ENCODE data around the gene NECTIN4. TPM values are rescaled to one million over a fixed set of nuclear protein-coding genes. Genes with fewer than 3 reads are reported as not detected.

The NECTIN4 gene
- total RNA-seq, 1 experiment from 2014 or later = 0.04 TPM

- no peak overlapping the region for H3K4me3 ChIP-seq
- no peaks in the 10 kb centered on the region for H3K27me3 ChIP-seq
- no peaks in the 10 kb centered on the region for H3K36me3 ChIP-seq
- no peak for DNase-seq
- no peaks in the 10 kb centered on the region for H3K4me1 ChIP-seq
- H3K9me3 ChIP-seq (replicated peaks) = no peaks in the 10 kb centered on the region
- no peak overlapping the region for H3K27ac ChIP-seq
Observed at GRCh38 chr1:161021165-161021969, 68.0 kb downstream of the NECTIN4 start.

Other genes starting within 250 kb of the NECTIN4 start
- not detected in 2 replicates for gene CD244, start 226.7 kb downstream of the NECTIN4 start, total RNA-seq (2014; rRNA removed; shearing (Covaris generic))
- gene ITLN1, start 204.4 kb downstream of the NECTIN4 start, total RNA-seq (2014; rRNA removed; shearing (Covaris generic)) = not detected in 2 replicates
- not detected in 2 replicates for gene ITLN2, start 134.7 kb downstream of the NECTIN4 start, total RNA-seq (2014; rRNA removed; shearing (Covaris generic))
- not detected in 2 replicates for gene F11R, start 68.4 kb downstream of the NECTIN4 start, total RNA-seq (2014; rRNA removed; shearing (Covaris generic))
- not detected in 2 replicates for gene TSTD1, start 50.6 kb downstream of the NECTIN4 start, total RNA-seq (2014; rRNA removed; shearing (Covaris generic))
- 65.6 and 66.4 TPM in 2 replicates for gene USF1, start 43.6 kb downstream of the NECTIN4 start, total RNA-seq (2014; rRNA removed; shearing (Covaris generic))
- 0.12 and 0.23 TPM in 2 replicates for gene ARHGAP30, start 19.7 kb downstream of the NECTIN4 start, total RNA-seq (2014; rRNA removed; shearing (Covaris generic))
- not detected in 2 replicates for gene KLHDC9, start 8.8 kb upstream of the NECTIN4 start, total RNA-seq (2014; rRNA removed; shearing (Covaris generic))
- 78.2 and 78.5 TPM in 2 replicates for gene PFDN2, start 28.5 kb upstream of the NECTIN4 start, total RNA-seq (2014; rRNA removed; shearing (Covaris generic))
- 12.8 and 17.2 TPM in 2 replicates for gene NIT1, start 28.5 kb upstream of the NECTIN4 start, total RNA-seq (2014; rRNA removed; shearing (Covaris generic))
- gene DEDD, start 43.1 kb upstream of the NECTIN4 start, total RNA-seq (2014; rRNA removed; shearing (Covaris generic)) = 19.4 and 24.1 TPM in 2 replicates
- 51.6 and 53.0 TPM in 2 replicates for gene UFC1, start 64.4 kb upstream of the NECTIN4 start, total RNA-seq (2014; rRNA removed; shearing (Covaris generic))
- 16.0 and 17.6 TPM in 2 replicates for gene USP21, start 69.9 kb upstream of the NECTIN4 start, total RNA-seq (2014; rRNA removed; shearing (Covaris generic))
- gene PPOX, start 76.9 kb upstream of the NECTIN4 start, total RNA-seq (2014; rRNA removed; shearing (Covaris generic)) = 11.1 and 13.5 TPM in 2 replicates
- gene B4GALT3, start 87.9 kb upstream of the NECTIN4 start, total RNA-seq (2014; rRNA removed; shearing (Covaris generic)) = 31.4 and 36.3 TPM in 2 replicates
- gene ADAMTS4, start 109.5 kb upstream of the NECTIN4 start, total RNA-seq (2014; rRNA removed; shearing (Covaris generic)) = 9.6 and 11.0 TPM in 2 replicates
- gene NDUFS2, start 112.8 kb upstream of the NECTIN4 start, total RNA-seq (2014; rRNA removed; shearing (Covaris generic)) = 60.3 and 60.5 TPM in 2 replicates
- gene FCER1G, start 125.7 kb upstream of the NECTIN4 start, total RNA-seq (2014; rRNA removed; shearing (Covaris generic)) = 0.28 and 0.30 TPM in 2 replicates
- not detected in 2 replicates for gene APOA2, start 134.1 kb upstream of the NECTIN4 start, total RNA-seq (2014; rRNA removed; shearing (Covaris generic))
- gene TOMM40L, start 136.5 kb upstream of the NECTIN4 start, total RNA-seq (2014; rRNA removed; shearing (Covaris generic)) = 8.0 and 8.9 TPM in 2 replicates
- gene NR1I3, start 148.6 kb upstream of the NECTIN4 start, total RNA-seq (2014; rRNA removed; shearing (Covaris generic)) = not detected in 2 replicates
- gene PCP4L1, start 169.2 kb upstream of the NECTIN4 start, total RNA-seq (2014; rRNA removed; shearing (Covaris generic)) = 0.28 TPM in 1 of 2 replicates, not detected in the other
- gene MPZ, start 220.4 kb upstream of the NECTIN4 start, total RNA-seq (2014; rRNA removed; shearing (Covaris generic)) = 0.71 and 1.1 TPM in 2 replicates
- 53.8 and 61.8 TPM in 2 replicates for gene SDHC, start 224.8 kb upstream of the NECTIN4 start, total RNA-seq (2014; rRNA removed; shearing (Covaris generic))